Spinal cord (tissue), 10 donors: Measurements from ENCODE around the gene FBLN1. TPM values are rescaled to one million over a fixed set of nuclear protein-coding genes. Genes with fewer than 3 reads are reported as not detected.
A peak's percentile ranks its signal among the peaks of the same experiment; 100 is the strongest.

Experiments
- DNase-seq, 6 donors: peaks; one replicate each; pipeline versions ENCODE4 v3.0.0 to v3.0.0-alpha.2; 2013 to 2015; ENCODE audit warnings: low spot score in 6 of 6, low read depth in 4 of 6
- H3K27ac ChIP-seq: one replicate; pipeline ENCODE4 v1.5.1; 2013; ENCODE audit warnings: low read depth, low read length, control low read depth
- H3K27me3 ChIP-seq: one replicate; pipeline ENCODE4 v1.6.1; 2013; ENCODE audit warnings: low read length; ENCODE audit not compliant: control insufficient read depth, insufficient read depth
- H3K36me3 ChIP-seq: one replicate; pipeline ENCODE4 v1.6.1; 2013; ENCODE audit warnings: low read length; ENCODE audit not compliant: control insufficient read depth, insufficient read depth
- H3K4me1 ChIP-seq: one replicate; pipeline ENCODE4 v1.6.1; 2013; ENCODE audit warnings: low read length; ENCODE audit not compliant: control insufficient read depth, insufficient read depth
- H3K4me3 ChIP-seq: one replicate; pipeline ENCODE4 v1.5.1; 2013; ENCODE audit warnings: low read depth, low read length, control low read depth
- H3K9me3 ChIP-seq: one replicate; pipeline ENCODE4 v1.6.1; 2013; ENCODE audit warnings: low read length; ENCODE audit not compliant: control insufficient read depth, insufficient read depth
- WGBS: methylation state at CpG from one replicate; pipeline ENCODE4 v1.1.5; 2013; ENCODE audit warnings: missing lambda C conversion rate; ENCODE audit not compliant: insufficient coverage; 5-methylcytosine and 5-hydroxymethylcytosine counted together
- polyA plus RNA-seq, 2 donors: library from polyadenylated mRNA; unstranded; fragments of 120-200 nt; gene quantifications; one replicate each; pipeline ENCODE4 v1.2.1, GENCODE V29; 2013; ENCODE audit not compliant: insufficient read length in 2 of 2
- total RNA-seq, 2 donors: library from RNA; depleted of rRNA in 1 of 2; stranded (reverse); fragments of 120-200 nt in 1 of 2; fragments of >200 nt in 1 of 2; gene quantifications; one replicate each; pipeline versions ENCODE4 v1.2.3 to v1.2.4, GENCODE V29; 2013 to 2014
- donor health status: healthy.

The FBLN1 gene
- total and polyA plus RNA-seq, 4 donors = 69.4 to 260 (median 132) TPM

- DNase-seq = no peak
- H3K4me1 ChIP-seq = peaks cover 33% of the 10 kb centered on the region
- 86% methylated on average over 17 of the region's 18 CpGs for WGBS
- no peaks in the 10 kb centered on the region for H3K27me3 ChIP-seq
- no peak overlapping the region for H3K4me3 ChIP-seq
- H3K36me3 ChIP-seq = peaks cover 63% of the 10 kb centered on the region
- H3K9me3 ChIP-seq = no peaks in the 10 kb centered on the region
- no peak overlapping the region for H3K27ac ChIP-seq
These were observed 45.7 kb downstream of the FBLN1 start for GRCh38 chr22:45548247-45548840.

DNA sequence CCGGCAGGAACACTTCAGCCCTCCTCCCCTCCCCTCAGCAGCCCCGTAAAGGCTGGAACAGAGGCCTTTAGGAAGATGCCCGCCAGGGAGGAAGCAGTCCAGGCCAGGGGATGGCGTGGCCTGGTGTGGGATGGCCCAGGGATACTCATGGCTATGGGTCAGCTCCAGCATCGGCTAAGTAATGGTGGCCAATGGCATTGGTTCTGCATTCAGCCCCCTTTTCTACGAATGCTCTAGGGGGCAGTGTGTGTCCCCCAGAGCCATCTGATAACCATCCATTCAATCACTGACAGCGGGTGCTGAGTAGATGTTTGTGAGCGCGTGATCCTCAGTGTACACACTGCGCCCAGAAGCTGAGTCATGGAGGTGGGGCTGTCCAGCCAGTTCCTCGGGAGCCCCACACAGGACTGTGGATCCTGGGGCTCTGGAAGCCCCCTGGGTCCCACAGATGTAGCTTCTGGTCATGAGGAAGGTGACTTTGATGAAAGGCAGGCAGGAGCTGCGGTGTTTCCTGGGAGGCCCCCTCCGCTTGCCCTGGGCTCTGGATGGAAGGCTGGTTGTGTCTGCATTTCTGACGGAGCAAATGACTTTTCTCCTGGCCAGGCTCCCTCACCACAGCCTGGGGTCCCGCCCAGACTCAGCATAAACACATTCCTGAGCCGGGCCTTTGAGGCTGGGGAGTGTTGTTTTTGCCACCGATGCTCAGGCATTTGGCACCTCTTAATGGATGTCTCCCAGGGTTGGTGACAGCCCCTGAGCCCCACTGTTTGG lies 46.5 kb downstream of the FBLN1 start:
- Histone ChIP-seq H3K27ac (peak overlapping the region; percentile 7), H3K4me1 (peaks cover 41% of the 10 kb centered on the region), H3K36me3 (peaks cover 57% of the 10 kb centered on the region), H3K27me3 (no peaks in the 10 kb centered on the region), H3K9me3 (no peaks in the 10 kb centered on the region), H3K4me3 (no peak overlapping the region)
- no peak for DNase-seq
- WGBS = 68% methylated on average over 14 of the region's 17 CpGs

GRCh38 chr22:45549762-45550378 lies 47.2 kb downstream of the FBLN1 start:
- no peak overlapping the region for H3K27ac ChIP-seq
- H3K9me3 ChIP-seq = no peaks in the 10 kb centered on the region
- peaks cover 43% of the 10 kb centered on the region for H3K4me1 ChIP-seq
- H3K36me3 ChIP-seq = peaks cover 55% of the 10 kb centered on the region
- H3K4me3 ChIP-seq = no peak overlapping the region
- 100% methylated on average over 3 of the region's 9 CpGs for WGBS
- no peaks in the 10 kb centered on the region for H3K27me3 ChIP-seq
- DNase-seq = no peak

GRCh38 chr22:45550416-45550815 lies 47.7 kb downstream of the FBLN1 start:
- Histone ChIP-seq H3K9me3 (no peaks in the 10 kb centered on the region), H3K4me1 (peaks cover 43% of the 10 kb centered on the region), H3K4me3 (no peak overlapping the region), H3K27me3 (no peaks in the 10 kb centered on the region), H3K36me3 (peaks cover 55% of the 10 kb centered on the region), H3K27ac (no peak overlapping the region)
- WGBS = 94% methylated on average over 14 of the region's 14 CpGs
- DNase-seq = no peak

- 91% methylated on average over 11 of the region's 11 CpGs for WGBS
- Histone ChIP-seq H3K27ac (no peak overlapping the region), H3K36me3 (peaks cover 55% of the 10 kb centered on the region), H3K4me1 (peaks cover 43% of the 10 kb centered on the region), H3K27me3 (no peaks in the 10 kb centered on the region), H3K4me3 (no peak overlapping the region), H3K9me3 (no peaks in the 10 kb centered on the region)
- DNase-seq = no peak
These were observed 48.2 kb downstream of the FBLN1 start for GRCh38 chr22:45550891-45551290.

GRCh38 chr22:45551310-45552016 lies 48.8 kb downstream of the FBLN1 start:
- 55% methylated on average over 18 of the region's 18 CpGs for WGBS
- H3K9me3 ChIP-seq = no peaks in the 10 kb centered on the region
- peaks cover 51% of the 10 kb centered on the region for H3K36me3 ChIP-seq
- peak overlapping the region; percentile 57 for H3K27ac ChIP-seq
- H3K4me3 ChIP-seq = no peak overlapping the region
- H3K27me3 ChIP-seq = no peaks in the 10 kb centered on the region
- peaks cover 43% of the 10 kb centered on the region for H3K4me1 ChIP-seq
- DNase-seq = peak in 2 of 6 donors; percentile 32 to 43

- H3K27me3 ChIP-seq = no peaks in the 10 kb centered on the region
- H3K4me3 ChIP-seq = no peak overlapping the region
- H3K4me1 ChIP-seq = peaks cover 43% of the 10 kb centered on the region
- H3K9me3 ChIP-seq = no peaks in the 10 kb centered on the region
- no peak overlapping the region for H3K27ac ChIP-seq
- DNase-seq = no peak
- 91% methylated on average over 10 of the region's 12 CpGs for WGBS
- H3K36me3 ChIP-seq = peaks cover 46% of the 10 kb centered on the region
These were observed 49.3 kb downstream of the FBLN1 start for GRCh38 chr22:45552017-45552411.

- peaks cover 43% of the 10 kb centered on the region for H3K4me1 ChIP-seq
- no peak overlapping the region for H3K27ac ChIP-seq
- no peaks in the 10 kb centered on the region for H3K9me3 ChIP-seq
- 61% methylated on average over 24 of the region's 30 CpGs for WGBS
- H3K36me3 ChIP-seq = peaks cover 40% of the 10 kb centered on the region
- no peak overlapping the region for H3K4me3 ChIP-seq
- no peaks in the 10 kb centered on the region for H3K27me3 ChIP-seq
- DNase-seq = no peak
These were observed 50.1 kb downstream of the FBLN1 start for GRCh38 chr22:45552580-45553350.
